Adrenal gland (tissue), 12 donors: Measurements from ENCODE around the gene TAF3. TPM values are rescaled to one million over a fixed set of nuclear protein-coding genes. Genes with fewer than 3 reads are reported as not detected.

Source experiments
- DNase-seq, 7 donors: peaks; one replicate each; pipeline ENCODE4 v3.0.0-alpha.2; 2019 to 2020
- H3K27ac ChIP-seq, 5 donors: fragments of 200-600 bp; sonication (generic) in 4 of 5; 1 replicate in 3 of 5; 2 replicates in 2 of 5; pipeline versions ENCODE4 v1.5.1 to v1.8.0; 2016 to 2020; ENCODE audit warnings: mild to moderate bottlenecking in 1 of 5
- H3K27me3 ChIP-seq: fragments of 200-600 bp; 2 replicates; pipeline ENCODE4 v1.8.0; 2021
- H3K36me3 ChIP-seq, 2 donors: fragments of 200-600 bp; replicated peaks in 1 of 2; 1 replicate in 1 of 2; 2 replicates in 1 of 2; pipeline versions ENCODE4 v1.5.1 to v1.8.0; 2018 to 2022
- H3K4me1 ChIP-seq, 2 donors: fragments of 200-600 bp; replicated peaks in 1 of 2; 1 replicate in 1 of 2; 2 replicates in 1 of 2; pipeline versions ENCODE4 v1.5.1 to v1.8.0; 2018 to 2021
- H3K4me3 ChIP-seq, 4 donors: fragments of 200-600 bp; sonication (generic) in 3 of 4; one replicate each; pipeline ENCODE4 v1.5.1; 2016 to 2018
- H3K9me3 ChIP-seq, 3 donors: fragments of 200-600 bp; sonication (generic) in 1 of 3; replicated peaks in 1 of 3; 1 replicate in 2 of 3; 2 replicates in 1 of 3; pipeline versions ENCODE4 v1.5.1 to v1.8.0; 2016 to 2021
- POLR2A ChIP-seq, 2 donors: fragments of 450-650 bp; IDR thresholded peaks; one replicate each; pipeline ENCODE4 v1.6.1; 2017; ENCODE audit warnings: antibody characterized with exemption in 2 of 2, mild to moderate bottlenecking in 2 of 2, moderate library complexity in 1 of 2
- WGBS, 4 donors: extraction: QIAGEN DNeasy Blood & Tissue Kit in 2 of 4; methylation state at CpG; one replicate each; pipeline versions ENCODE4 v1.1.5 to v1.1.7; 2013 to 2017; 5-methylcytosine and 5-hydroxymethylcytosine counted together
- intact Hi-C, 2 donors: fragments of 100-400 bp; cut with DNase I; formaldehyde crosslinking; loops; one replicate each; pipeline versions ENCODE4 v1.14.1 to v1.15.0; 2022 to 2023
- polyA plus RNA-seq, 3 donors: library from polyadenylated mRNA; stranded (reverse); fragments of 200-250 nt in 2 of 3; fragments of 350-450 nt in 1 of 3; fragmentation: Illumina TruSeq in 1 of 3; extraction: RNeasy Lipid Tissue Mini Kit (QIAGEN cat#74804) in 1 of 3; gene quantifications; one replicate each; pipeline ENCODE4 v1.2.3, GENCODE V29; 2013 to 2014
- total RNA-seq, 9 donors: library from RNA; depleted of rRNA in 4 of 9; stranded (reverse); fragments of >200 nt in 4 of 9; fragments of 120-200 nt in 1 of 9; fragmentation: NEBNext Ultra II Directional in 1 of 9; extraction: Animal tissue kit (Norgen Biotek cat#: 25700) in 1 of 9; gene quantifications; one replicate each; pipeline versions ENCODE4 v1.1.0 to v1.2.4, GENCODE V29; 2013 to 2023
- TF ChIP-seq, protein P1 (sequence below), 6 experiments: fragments of 450-650 bp in 4 of 6; fragments of 200-600 bp in 2 of 6; sonication (generic) in 1 of 6; IDR thresholded peaks; 1 replicate in 5 of 6; 2 replicates in 1 of 6; pipeline versions ENCODE4 v1.5.1 to v1.8.0; 2016 to 2021; ENCODE audit warnings: antibody characterized with exemption in 6 of 6, mild to moderate bottlenecking in 2 of 6, moderate library complexity in 1 of 6
- donor health status: healthy with polysubstance abuse.
- donor health status: Bipolar disorder and iron deficiency.
- donor health status: DM: yes; HTN: yes; CAD: no.
- donor health status: DM: no; HTN: no; CAD: no.
- donor health status: DM: no; HTN: no; CAD: no.
- donor health status: DM: yes; HTN: yes; CAD: no.

TAF3 gene
- total and polyA plus RNA-seq, 12 donors = 3.5 to 16.6 (median 7.6) TPM

- H3K27ac ChIP-seq = no peak overlapping the region
- TF ChIP-seq POLR2A (IDR thresholded peaks at IDR 0.05) = no peak
- TF ChIP-seq, protein P1, sequence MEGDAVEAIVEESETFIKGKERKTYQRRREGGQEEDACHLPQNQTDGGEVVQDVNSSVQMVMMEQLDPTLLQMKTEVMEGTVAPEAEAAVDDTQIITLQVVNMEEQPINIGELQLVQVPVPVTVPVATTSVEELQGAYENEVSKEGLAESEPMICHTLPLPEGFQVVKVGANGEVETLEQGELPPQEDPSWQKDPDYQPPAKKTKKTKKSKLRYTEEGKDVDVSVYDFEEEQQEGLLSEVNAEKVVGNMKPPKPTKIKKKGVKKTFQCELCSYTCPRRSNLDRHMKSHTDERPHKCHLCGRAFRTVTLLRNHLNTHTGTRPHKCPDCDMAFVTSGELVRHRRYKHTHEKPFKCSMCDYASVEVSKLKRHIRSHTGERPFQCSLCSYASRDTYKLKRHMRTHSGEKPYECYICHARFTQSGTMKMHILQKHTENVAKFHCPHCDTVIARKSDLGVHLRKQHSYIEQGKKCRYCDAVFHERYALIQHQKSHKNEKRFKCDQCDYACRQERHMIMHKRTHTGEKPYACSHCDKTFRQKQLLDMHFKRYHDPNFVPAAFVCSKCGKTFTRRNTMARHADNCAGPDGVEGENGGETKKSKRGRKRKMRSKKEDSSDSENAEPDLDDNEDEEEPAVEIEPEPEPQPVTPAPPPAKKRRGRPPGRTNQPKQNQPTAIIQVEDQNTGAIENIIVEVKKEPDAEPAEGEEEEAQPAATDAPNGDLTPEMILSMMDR (IDR thresholded peaks at IDR 0.05) = no peak
- WGBS, 4 donors = 10 to 21% (median 15%) methylated on average over 6 of the region's 6 CpGs
- intact Hi-C loops = no loop called here
- H3K4me1 ChIP-seq = peaks cover 7 to 16% of the 10 kb centered on the region in 2 donors
- H3K4me3 ChIP-seq = no peak overlapping the region
- DNase-seq = no peak
- H3K36me3 ChIP-seq = no peaks in the 10 kb centered on the region
- no peaks in the 10 kb centered on the region for H3K9me3 ChIP-seq
- peaks cover 96% of the 10 kb centered on the region for H3K27me3 ChIP-seq
These were observed 222.3 kb downstream of the TAF3 start for GRCh38 chr10:8040651-8041050.

- Histone ChIP-seq H3K4me3 (no peak overlapping the region), H3K27ac (no peak overlapping the region), H3K36me3 (no peaks in the 10 kb centered on the region), H3K4me1 (peaks cover 7 to 14% of the 10 kb centered on the region in 2 donors), H3K9me3 (no peaks in the 10 kb centered on the region), H3K27me3 (peaks cover 94% of the 10 kb centered on the region)
- 12 to 16% (median 14%) methylated on average over 10 of the region's 10 CpGs for WGBS, 4 donors
- TF ChIP-seq POLR2A (IDR thresholded peaks at IDR 0.05) = no peak
- TF ChIP-seq, protein P1 (IDR thresholded peaks at IDR 0.05) = no peak
- no peak for DNase-seq
- intact Hi-C loops = no loop called here
These were observed 223.1 kb downstream of the TAF3 start for GRCh38 chr10:8041284-8041991.

DNA sequence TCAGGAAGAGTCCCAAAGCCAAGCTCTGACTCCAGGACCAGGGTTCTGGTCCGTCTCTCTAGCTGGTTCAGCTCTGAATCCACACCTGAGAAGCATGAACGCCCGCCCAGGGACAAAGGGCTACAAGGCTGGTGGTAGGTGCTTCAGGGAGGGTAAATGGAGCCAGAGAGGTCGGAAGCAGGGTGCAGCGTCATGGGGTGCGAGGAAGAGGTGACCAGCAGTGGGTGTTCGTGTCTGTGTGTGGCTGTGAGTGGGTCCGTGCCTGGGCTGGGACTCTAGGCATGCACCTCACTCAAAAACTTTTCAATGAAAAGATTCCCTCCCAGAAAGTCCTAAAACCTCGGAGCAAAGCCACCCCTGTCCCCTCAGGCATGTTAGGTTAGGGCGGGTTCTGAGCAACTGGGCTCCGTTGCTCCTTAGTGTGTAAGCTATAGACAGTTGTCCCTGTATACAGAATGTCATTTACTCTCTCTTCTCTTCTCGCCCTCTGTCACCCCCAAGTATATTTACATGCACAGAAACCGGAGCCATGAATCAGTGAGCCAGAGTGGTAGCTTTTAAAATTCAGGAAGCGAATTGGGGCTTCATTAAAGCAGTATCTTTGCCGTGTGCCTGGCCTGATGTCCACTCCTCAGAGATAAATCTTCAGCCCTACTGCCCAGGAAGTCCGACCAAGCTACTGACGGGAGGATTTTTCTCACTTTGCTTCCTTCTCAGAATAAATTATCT, 223.9 kb downstream of the TAF3 start:
- intact Hi-C loops = no loop called here

More for the DNA sequence above, 223.9 kb downstream of the TAF3 start:
- Histone ChIP-seq H3K27me3 (peaks cover 92% of the 10 kb centered on the region), H3K4me1 (peaks cover 7 to 13% of the 10 kb centered on the region in 2 donors), H3K36me3 (no peaks in the 10 kb centered on the region), H3K4me3 (no peak overlapping the region), H3K9me3 (no peaks in the 10 kb centered on the region), H3K27ac (no peak overlapping the region)
- no peak for DNase-seq
- TF ChIP-seq, protein P1 (IDR thresholded peaks at IDR 0.05) = no peak
- 17 to 29% (median 21%) methylated on average over 17 of the region's 17 CpGs for WGBS, 4 donors
